Measurements from ENCODE around the gene CALD1.

The CALD1 gene

GRCh38 chr7:134804854-134805253, 25.4 kb downstream of the CALD1 start:
- H3K4me3 Mint-ChIP-seq, result no peak overlapping the region
- H3K27ac Mint-ChIP-seq, result peak overlapping the region; percentile 71 to 93 (median 84)
- peaks cover 20% of the 10 kb centered on the region for H3K4me1 Mint-ChIP-seq
- H3K9me3 Mint-ChIP-seq, result peaks cover 12% of the 10 kb centered on the region
- TF ChIP-seq, protein P1, sequence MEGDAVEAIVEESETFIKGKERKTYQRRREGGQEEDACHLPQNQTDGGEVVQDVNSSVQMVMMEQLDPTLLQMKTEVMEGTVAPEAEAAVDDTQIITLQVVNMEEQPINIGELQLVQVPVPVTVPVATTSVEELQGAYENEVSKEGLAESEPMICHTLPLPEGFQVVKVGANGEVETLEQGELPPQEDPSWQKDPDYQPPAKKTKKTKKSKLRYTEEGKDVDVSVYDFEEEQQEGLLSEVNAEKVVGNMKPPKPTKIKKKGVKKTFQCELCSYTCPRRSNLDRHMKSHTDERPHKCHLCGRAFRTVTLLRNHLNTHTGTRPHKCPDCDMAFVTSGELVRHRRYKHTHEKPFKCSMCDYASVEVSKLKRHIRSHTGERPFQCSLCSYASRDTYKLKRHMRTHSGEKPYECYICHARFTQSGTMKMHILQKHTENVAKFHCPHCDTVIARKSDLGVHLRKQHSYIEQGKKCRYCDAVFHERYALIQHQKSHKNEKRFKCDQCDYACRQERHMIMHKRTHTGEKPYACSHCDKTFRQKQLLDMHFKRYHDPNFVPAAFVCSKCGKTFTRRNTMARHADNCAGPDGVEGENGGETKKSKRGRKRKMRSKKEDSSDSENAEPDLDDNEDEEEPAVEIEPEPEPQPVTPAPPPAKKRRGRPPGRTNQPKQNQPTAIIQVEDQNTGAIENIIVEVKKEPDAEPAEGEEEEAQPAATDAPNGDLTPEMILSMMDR (IDR thresholded peaks at IDR 0.05; ENCODE audit: unreplicated experiment in 3 of 3), result no peak
- no peaks in the 10 kb centered on the region for H3K27me3 Mint-ChIP-seq (ENCODE audit: low read depth)
- peaks cover 35% of the 10 kb centered on the region for H3K36me3 Mint-ChIP-seq (ENCODE audit: low read depth)

DNA sequence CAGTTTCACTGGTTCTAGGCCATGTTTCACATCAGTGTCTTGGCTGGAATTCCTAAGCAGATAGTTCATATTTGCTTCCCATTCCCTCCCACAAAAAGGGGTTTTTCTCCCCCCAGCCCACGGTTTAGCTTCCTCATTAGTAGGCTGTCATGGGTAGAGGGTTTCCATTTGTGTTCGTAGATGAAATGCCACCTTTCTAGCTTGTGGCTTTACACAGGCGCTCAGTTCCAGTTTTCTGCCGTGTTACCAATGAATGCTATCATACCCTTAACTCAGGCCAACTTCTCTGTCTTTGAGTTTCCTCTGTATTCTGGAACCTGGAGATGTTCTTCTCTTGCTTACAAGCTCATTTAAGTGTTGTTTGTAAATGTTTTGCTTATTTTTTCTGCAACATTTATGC, 26.8 kb downstream of the CALD1 start:
- Mint-ChIP-seq H3K4me3 (no peak overlapping the region), H3K9me3 (peaks cover 12% of the 10 kb centered on the region), H3K27me3 (ENCODE audit: low read depth) (no peaks in the 10 kb centered on the region)

DNA sequence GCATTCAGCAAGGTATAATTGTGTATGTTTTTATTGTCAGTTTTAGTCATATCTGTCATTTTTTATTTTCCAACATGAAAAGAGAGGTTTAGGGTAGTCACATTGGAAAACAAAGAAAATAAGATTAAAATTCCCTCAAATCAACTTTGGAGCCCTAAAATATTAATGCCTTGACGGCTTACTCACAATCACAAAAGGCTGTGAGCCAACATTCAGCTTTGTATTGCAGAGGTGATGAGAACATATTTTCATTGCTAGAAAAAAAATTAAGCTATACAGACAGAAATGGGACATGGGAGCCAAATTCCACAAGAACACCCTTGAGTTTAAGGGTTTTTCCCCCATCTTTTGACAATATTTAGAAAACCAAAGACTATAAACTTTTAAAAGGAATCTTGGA, 30.2 kb downstream of the CALD1 start:
- Mint-ChIP-seq H3K27ac (peak overlapping the region; percentile 59 to 72 (median 71)), H3K27me3 (ENCODE audit: low read depth) (no peaks in the 10 kb centered on the region), H3K9me3 (peaks cover 2% of the 10 kb centered on the region), H3K36me3 (ENCODE audit: low read depth) (peaks cover 17% of the 10 kb centered on the region), H3K4me1 (peaks cover 56% of the 10 kb centered on the region), H3K4me3 (no peak overlapping the region)
- TF ChIP-seq, protein P1 (IDR thresholded peaks at IDR 0.05; ENCODE audit: unreplicated experiment in 3 of 3), result no peak

More for the DNA sequence above, 26.8 kb downstream of the CALD1 start:
- H3K27ac Mint-ChIP-seq, result no peak overlapping the region
- peaks cover 32% of the 10 kb centered on the region for H3K4me1 Mint-ChIP-seq
- peaks cover 35% of the 10 kb centered on the region for H3K36me3 Mint-ChIP-seq (ENCODE audit: low read depth)
- TF ChIP-seq, protein P1 (IDR thresholded peaks at IDR 0.05; ENCODE audit: unreplicated experiment in 3 of 3), result no peak

GRCh38 chr7:134811765-134812164, 32.3 kb downstream of the CALD1 start:
- TF ChIP-seq, protein P1 (IDR thresholded peaks at IDR 0.05; ENCODE audit: unreplicated experiment in 3 of 3), result no peak
- H3K9me3 Mint-ChIP-seq, result no peaks in the 10 kb centered on the region
- peak overlapping the region; percentile 79 to 89 (median 88) for H3K27ac Mint-ChIP-seq
- H3K4me3 Mint-ChIP-seq, result peak overlapping the region in 2 of 3 experiments; percentile 7 to 30
- no peaks in the 10 kb centered on the region for H3K27me3 Mint-ChIP-seq (ENCODE audit: low read depth)
- peaks cover 5% of the 10 kb centered on the region for H3K36me3 Mint-ChIP-seq (ENCODE audit: low read depth)
- H3K4me1 Mint-ChIP-seq, result peaks cover 53% of the 10 kb centered on the region

DNA sequence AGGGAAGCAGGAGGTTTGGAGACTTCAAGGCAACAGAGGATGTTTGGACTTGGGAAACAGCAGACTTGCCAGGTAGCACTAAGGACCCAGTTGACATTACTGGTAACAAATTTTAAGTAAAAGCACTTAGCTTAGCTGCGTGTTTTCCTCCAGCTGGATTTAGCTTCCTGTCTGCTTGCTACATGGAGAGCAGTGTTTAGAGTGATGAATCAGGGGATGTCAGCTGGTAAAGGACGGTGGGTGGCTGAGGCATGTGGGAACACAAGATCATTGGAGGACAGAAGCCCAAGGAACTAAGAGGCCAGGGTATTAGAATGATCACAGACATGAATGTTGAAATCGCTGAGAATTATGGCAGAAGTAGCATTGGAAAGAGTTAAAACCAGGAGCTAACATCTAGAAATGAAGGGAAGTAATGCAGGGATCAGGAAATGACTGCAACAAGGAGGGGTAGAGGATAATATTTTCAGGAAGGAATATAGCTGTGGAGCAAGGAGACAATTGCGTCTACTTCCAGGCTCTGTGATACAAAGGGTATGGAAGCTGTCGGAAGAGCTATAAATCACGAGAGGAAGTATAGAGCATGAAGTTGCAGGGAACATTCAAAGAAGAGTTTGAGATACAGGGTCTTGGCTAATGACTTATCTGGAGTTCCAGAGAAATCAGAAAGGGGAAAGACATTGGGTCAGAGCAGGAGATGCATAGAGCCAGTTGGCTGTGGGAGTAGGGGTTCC, 34.4 kb downstream of the CALD1 start:
- peak overlapping the region in 1 of 3 experiments; percentile 0 for H3K4me3 Mint-ChIP-seq
- TF ChIP-seq, protein P1 (IDR thresholded peaks at IDR 0.05; ENCODE audit: unreplicated experiment in 3 of 3), result no peak
- no peaks in the 10 kb centered on the region for H3K9me3 Mint-ChIP-seq
- H3K36me3 Mint-ChIP-seq (ENCODE audit: low read depth), result peaks cover 12% of the 10 kb centered on the region
- H3K4me1 Mint-ChIP-seq, result peaks cover 56% of the 10 kb centered on the region
- no peaks in the 10 kb centered on the region for H3K27me3 Mint-ChIP-seq (ENCODE audit: low read depth)
- H3K27ac Mint-ChIP-seq, result peak overlapping the region; percentile 79 to 89 (median 88)
